CD4-positive, alpha-beta T cell treated with Interleukin-17A for 4 hours (primary cell): Measurements from ENCODE around the gene SNED1.
A peak's percentile ranks its signal among the peaks of the same experiment; 100 is the strongest.
"Not testable (repeated sequence)": the region's sequence is repeated elsewhere in the genome, so short reads cannot be mapped to it uniquely, and the experiment has no call there.

Experiments used
- DNase-seq: peaks from one replicate; pipeline ENCODE4 v3.0.0-alpha.2; 2020; ENCODE audit warnings: mixed read lengths

The SNED1 gene

DNA sequence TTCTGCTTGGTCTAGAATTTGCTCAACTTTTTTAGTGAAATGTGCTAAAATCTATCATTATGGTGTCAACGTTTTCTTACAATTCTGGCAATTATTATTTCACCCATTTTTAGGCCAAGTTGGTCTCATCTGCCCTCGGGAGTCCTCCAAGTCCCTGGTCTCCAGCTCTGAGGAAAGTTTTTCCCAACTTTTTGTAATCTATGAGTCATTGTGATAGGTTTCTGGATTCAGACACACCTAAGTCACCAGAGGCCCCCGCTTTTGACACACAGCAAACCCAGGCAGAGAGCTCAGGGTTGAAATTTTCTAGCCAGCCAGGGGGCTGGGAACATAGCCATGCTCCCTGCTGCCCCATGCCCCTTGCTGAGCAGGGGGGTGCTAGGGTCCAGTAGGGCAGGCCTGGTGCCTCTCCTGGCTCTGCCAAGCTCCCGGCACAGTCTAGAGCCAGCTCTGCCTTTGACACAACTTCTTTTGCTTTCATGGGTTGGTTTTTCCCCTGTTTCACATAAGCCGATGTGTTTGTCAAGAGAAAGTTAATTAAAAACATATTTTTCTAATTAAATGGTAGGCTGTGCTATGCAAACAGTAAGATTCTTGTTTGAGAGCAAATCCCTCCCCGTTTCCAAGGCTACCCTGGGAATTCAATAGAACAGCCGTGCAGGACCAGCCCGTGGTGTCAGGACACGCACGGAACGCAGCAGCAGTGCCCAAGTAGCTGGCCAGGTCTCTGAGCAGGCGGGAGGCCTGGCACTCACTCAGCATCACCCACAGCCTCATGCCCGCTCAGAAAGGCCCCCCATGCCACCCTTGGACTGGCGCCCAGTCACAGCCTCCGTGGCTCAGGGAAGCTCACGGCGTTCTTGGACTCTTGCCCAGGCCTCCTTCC lies 25.5 kb upstream of the SNED1 start:
- DNase-seq: no peak

DNA sequence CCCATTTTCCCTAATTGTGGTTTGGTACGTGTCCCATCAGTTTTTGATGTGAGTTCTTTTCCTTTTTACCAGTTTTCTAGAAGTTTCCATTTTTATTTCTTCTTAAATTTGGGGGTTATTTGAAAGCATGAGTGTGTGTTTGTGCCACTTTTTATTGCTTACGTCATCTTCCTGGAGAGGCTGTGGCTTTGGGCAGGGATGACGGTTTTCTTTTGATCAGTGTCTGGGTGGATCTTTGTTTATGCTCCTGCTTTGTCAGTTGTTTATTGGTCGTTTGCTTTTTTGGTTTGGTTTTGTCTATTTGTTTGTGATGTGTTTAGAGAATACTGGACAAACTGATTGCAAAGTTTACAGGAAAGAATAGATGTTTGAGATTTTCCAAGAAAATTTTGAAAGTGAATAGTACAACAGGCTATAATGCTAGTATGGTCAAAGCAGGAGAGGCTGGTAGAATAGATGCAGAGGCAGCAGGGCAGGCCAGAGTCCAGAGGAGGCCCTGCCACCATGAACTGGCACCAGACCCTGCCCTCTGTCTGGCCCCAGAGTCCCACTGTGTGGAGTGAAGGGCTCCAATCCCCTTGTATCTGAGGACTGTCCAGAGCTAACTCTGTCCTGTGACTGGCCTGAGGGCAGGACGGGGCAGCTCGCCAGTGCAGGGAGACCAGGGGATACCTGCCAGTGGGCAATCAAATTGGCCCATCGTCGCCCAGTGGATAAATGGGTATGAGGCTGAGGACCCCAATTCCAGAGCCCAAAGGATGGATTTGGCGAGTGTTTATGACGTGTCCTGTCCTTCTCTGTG lies 23.4 kb upstream of the SNED1 start:
- peak; percentile 22 for DNase-seq

DNA sequence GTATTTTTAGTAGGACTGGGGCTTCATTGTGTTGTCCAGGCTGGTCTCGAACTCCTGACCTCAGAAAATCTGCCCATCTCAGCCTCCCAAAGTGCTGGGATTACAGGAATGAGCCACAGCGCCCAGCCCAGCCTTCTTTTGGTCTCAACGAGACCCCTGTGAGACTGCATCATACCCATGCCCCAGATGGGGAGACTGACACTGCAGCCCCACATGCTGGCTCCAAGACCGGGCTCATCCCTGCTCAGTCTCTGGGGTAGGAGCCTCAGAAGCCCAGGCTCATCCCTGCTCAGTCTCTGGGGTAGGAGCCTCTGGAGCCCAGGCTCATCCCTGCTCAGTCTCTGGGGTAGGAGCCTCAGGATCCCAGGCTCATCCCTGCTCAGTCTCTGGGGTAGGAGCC lies 22.5 kb upstream of the SNED1 start:
- DNase-seq: not testable (repeated sequence)

DNA sequence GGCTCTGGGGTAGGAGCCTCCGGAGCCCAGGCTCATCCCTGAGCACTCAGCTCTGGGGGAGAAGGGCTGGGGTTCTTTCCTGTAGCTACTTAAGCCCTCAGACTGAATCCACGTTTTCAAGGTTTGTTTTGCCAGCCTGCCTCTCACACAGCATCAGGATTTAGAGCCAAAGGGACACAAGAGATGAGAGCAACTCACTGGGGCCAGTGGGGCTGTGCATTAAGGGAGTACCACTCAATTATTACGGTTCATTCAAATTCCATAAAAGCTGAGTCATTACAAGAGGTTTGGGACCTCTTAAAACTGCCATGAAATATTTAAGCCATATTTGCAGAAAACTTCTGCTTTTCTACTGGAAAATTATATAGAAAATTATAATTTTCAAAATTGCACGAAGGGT lies 17.1 kb upstream of the SNED1 start:
- DNase-seq: no peak

DNA sequence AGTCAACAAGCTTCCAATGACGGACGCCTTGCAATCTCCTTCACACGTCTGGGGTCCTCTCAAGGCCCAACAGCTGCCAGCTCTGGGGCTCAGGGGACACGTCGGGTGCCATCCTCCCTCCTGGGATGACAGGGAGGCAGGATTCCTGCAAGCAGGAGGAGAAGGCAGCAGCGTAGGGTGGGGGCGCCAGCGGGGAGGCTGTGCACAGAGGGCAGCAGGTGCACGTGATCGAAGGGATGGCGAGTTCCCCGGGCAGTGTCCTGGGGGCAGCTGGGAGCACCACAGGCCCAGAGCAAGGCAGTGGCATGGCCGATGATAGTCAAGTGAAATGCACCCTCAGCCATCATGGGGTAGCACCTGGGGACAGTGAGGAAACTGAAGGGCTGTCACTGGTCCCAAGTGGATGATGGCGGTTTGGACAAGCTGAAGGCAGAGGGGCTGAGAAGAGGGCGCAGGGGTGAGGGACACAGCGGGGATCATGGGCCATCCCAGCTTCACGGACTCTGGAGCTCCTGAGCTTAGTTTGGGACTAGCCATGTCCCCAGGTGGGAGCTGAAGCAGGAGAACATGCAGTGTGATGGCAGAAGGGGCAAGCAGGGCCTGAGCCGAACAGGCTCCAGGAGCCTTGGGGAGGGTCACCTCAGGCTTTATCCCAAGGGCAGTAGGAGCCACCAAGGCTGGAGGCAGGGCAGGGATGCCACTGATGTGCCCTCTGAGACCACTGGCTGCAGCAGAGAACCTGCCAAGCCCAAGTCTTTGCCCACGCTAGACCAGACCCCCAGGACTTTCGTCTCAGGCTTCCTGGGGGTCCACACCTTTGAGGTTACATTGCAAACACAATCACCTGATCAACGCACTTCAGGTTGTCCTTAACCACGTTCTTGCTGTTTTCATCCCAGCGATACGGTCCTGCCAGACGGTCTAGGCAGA lies 16.3 kb upstream of the SNED1 start:
- no peak for DNase-seq

DNA sequence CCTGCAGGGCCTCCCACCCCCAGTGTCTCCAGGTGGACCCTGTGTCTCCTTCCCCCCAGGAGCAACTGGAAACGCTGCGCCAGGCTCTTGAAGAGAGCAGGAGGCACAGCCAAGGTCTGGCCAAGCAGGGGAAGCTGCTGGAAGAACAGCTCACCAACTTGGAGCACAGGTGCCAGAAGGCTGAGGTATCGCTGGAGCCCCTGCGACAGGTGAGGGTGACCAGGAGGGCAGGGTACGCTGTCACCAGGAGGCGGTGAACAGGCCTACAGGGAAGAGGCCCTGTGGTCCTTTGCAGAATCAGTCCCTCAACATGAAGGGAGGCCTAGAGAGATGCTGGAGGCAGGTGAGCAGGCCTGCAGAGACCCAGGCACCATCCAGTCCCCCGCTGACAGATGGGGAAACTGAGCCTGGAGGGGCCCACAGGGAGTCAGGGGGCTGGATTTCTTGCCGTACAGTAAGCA lies 15.6 kb upstream of the SNED1 start:
- no peak for DNase-seq

DNA sequence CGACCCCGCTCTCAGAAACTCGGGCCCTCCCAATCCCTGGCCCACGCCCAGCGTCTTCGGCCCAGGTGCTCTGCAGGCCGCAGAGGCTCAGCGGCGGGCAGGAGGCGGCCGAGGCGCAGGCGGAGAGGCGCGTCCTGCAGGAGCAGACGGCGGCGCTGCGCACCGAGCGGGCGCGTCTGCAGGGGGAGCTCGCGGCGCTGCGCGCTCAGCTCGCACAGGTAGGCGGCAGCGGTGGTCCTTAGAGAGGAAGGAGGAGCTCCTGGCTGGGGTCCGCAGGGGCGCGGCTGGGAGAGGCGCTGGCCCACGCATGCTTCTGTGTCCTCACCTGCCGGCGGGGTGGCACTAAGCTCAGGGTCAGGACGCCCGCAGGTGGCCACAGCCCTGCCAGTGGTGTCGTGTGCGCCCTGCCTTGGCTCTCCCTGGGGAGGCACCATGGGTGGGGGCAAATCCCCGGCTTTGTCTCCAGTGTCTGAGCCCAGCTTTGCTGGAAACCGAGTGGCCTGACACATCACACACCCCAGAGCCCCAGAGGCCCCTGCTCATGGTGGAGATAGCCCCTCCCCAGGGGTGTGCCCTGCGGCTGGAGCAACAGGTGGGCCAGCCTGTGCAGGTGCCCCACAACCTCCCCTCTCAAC lies 14.9 kb upstream of the SNED1 start:
- peak; percentile 50 for DNase-seq

DNA sequence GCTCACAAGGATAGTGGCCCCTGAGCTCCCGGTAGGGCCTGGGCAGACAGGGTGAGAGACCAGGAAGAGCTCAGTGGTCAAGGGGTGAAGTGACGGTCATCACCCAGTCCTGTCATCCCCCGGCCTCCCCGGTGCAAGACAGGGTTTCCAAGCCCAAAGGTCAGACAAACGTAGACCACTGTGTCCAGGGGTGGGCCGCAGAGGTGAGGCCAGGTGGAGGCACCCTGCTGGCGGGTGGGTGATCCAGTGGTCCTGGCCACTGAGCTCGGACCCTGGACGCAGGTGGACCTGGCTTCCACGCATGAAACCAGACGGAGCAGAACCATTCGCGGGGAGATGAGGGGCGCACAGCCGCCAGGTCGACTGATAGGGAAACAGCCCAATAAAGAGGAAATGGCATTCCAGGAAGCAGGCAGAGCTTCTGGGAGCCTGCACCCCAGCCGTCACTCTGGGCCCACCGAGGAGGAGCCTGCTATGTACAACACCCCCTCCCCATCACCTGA lies 14.4 kb upstream of the SNED1 start:
- DNase-seq: no peak

DNA sequence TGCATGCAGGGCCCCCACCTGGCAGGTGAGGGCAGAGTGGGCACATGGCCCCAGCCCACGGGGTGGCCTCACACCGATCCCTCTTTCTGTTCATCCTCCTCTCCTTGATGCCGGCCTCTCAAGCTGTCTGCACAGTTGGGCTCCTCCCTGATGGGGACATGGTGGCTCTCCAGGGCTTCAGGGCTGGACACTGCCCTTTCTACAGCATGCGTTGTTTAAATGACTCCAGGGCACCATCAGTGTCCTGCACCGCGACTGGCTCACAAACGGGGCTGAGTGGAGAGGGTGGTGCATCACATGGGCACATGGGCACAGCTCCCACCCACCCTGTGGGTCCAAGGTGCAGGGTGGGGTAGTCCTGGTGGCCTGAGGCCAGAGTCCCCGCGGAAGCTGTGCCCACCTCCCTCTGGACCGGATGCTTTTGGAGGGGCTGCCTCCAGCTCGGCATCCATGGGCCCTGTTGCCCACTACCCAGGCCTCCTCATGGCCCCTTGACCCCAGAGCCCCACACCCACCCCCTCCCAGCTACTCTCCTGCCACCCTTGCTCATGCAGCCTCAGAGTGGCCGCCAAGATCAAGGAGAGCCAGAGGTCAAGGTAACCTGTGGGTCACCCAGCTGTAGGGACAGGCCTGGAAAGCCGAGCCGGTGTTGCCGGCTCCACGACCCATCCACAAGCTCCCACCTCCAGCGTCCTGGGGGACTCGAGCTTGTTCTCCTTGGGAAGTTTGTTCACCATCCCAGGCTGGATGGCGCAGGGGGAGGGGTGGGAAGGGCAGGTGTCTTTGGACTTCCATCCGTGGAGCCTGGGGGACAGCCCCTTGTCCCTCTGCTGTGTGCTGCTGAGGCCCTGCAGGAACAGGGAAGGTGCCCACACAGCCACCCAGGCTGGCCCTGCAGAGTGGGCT lies 12.3 kb upstream of the SNED1 start:
- DNase-seq: no peak

DNA sequence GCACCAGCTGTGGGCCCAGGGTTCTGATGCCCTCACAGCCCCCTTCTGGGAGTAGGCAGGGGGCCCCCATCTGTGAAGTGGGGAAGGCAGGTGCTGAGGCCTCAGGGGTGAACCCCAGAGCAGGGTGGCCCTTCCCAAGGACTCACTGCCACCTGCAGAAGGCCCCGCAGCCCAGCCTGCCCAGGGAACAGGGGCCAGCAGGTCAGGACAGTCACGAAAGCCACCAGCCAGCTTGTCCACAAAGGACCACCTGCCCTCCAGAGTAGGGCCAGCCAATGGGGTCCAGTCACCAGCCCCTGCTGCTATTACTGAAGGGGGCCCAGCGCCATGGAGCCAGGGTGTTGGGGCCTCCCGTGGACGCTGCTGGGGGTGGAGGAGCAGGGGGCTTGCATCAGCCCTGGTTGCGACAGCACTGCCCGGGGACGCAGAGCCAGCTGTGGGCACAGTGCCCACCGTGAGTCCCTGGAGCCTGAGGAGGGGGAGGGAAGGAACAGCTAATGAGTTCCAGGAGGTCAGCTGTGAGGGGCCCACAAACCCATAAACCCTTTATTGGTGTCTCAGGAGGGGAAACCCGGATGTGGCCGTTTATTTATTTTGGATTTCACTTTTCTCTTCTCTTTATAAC lies 11.5 kb upstream of the SNED1 start:
- no peak for DNase-seq

DNA sequence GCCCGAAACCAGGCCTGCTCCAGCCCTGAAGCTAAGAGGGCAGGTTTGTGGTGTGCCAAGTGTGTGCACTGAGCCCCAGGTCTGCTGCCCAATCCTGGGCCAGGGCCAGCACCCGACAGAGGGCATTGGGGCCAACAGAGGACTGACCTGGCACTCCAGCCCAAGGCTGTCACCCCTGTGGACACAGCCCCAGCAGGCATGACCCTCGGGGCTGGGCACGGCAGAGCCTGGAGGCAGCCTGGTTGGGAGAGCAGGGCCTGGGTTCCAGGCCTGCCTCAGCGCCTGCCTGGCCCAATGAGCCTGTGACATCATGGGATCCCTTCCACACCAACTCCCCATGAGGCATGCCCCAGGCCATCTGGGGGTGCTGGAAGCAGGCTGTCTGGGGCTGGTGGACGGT lies 10.8 kb upstream of the SNED1 start:
- no peak for DNase-seq

DNA sequence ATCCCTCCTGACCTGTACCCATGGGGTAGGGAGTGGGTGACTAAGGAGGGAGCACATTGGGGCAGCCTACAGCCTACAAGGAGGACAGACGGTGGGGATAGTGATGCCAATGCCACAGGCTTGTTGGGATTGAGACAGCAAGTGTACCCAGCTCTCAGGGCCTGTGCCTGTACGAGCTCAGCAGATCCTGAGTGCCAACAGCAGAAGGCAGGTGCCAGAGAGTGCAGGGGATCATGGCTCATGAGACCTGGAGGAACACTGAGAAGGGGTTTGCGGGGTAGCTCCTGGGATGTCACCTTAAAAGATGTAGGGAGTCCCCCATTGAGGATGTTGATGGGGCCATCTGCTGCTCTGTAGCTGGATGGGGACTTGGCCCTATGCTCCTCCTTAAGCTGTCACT lies 10.3 kb upstream of the SNED1 start:
- no peak for DNase-seq

DNA sequence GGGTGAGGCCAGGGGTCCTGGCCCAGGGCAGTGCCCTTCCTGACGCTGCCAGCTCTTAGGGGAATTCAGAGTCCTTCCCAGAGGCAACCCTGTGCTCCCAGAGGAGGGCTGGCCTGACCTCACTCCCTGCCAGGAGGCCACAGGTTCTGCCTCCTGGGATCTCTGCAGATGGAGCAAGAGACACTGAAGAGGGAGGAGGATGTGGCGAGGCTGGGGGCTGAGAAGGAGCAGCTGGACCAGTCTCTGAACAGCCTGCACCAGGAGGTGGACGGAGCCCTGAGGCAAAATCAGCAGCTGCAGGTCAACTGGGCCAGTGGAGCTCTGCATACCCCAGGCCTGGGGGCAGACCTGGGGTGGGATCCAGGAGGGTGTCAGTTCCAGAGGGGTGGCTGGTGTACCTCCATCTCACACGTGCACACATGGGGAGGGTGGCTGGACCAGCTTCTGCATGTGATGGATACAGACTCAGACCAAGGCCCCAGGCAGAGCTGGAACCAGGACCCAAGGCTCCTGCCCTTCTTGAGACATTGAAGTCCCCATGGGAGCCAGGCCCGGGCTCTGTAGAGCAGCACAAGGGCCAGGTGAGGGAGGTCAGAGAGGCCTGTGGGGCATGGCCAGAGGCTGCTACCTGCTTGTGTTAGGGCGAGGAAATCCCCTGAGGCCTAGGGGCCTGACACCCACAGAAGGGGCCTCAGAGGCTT lies 9.7 kb upstream of the SNED1 start:
- DNase-seq: no peak

DNA sequence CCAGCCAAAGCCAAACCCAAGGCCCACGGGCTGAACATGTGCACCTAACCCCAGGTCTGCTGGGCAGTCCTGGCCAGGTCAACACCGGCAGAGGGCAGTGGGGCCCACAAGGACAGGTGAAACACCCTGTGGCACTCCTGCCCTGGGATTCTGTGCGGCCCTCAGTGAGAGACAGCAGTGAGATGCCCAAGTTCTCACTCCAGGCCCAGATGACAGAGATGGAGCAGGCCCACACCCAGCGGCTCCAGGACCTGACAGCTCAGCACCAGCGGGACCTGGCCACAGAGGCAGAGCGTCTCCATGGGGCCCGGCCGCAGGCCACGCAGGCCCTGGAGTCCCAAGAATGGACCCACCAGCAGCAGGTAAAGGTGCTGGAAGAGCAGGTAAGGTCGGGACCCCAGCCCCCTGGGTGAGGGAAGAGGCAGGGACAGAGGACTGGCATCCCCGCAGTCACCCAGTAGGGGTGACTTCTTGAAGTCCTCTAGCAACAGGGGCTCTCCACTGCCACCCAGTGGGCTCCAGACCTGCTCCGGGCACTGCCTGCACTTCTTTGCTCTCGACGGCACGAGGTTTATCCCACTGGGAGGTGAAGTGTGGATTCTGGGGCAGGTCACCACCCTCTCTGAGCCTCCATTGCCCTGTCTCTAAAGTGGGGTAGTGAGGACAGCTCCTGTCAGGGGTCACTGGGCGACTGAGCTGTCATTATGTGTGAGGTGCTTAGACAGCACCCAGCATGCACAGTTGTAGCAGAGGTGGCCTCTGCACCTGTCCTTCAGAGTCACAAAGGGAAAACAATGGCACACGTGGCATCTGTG lies 8.8 kb upstream of the SNED1 start:
- no peak for DNase-seq

DNA sequence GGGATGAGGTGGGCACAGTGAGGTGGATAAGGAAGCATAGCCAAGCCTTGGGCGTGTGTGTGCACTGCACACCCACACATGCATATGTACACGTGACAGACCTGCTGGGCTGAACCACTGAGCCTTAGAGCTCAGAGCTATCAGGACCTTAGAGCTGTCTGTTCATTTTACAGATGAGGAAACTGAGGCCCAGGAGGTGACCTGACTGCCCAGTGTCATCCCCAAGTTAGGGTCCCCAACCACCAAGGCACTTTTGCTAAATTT lies 8.2 kb upstream of the SNED1 start:
- DNase-seq: no peak

DNA sequence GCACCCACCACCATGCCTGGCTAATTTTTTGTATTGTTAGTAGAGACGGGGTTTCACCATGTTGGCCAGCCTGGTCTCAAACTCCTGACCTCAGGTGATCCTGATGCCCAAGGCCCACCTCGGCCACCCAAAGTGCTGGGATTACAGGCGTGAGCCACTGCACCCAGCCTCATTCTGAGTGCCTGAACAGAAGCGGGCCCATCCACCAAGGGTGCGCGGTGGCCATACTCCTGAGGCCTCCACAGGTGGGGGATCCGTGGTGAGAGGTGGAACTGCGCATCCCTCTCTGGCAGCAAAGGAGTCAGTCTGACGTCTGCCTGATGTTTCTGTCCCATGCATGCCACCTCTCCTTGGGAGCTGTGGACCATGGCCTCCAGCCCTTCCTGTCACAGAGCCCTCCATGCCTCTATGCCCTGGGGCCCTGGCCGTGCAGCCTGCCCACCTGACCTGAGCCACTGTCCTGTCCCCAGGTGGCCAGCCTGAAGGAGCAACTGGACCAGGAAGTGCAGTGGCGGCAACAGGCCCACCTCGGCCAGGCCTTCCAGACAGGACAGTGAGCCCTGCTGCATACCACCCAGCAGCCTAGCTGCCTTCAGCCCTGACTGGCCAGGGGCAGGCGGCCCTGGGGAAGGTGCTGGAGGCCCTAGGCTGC lies 7.6 kb upstream of the SNED1 start:
- DNase-seq: no peak

DNA sequence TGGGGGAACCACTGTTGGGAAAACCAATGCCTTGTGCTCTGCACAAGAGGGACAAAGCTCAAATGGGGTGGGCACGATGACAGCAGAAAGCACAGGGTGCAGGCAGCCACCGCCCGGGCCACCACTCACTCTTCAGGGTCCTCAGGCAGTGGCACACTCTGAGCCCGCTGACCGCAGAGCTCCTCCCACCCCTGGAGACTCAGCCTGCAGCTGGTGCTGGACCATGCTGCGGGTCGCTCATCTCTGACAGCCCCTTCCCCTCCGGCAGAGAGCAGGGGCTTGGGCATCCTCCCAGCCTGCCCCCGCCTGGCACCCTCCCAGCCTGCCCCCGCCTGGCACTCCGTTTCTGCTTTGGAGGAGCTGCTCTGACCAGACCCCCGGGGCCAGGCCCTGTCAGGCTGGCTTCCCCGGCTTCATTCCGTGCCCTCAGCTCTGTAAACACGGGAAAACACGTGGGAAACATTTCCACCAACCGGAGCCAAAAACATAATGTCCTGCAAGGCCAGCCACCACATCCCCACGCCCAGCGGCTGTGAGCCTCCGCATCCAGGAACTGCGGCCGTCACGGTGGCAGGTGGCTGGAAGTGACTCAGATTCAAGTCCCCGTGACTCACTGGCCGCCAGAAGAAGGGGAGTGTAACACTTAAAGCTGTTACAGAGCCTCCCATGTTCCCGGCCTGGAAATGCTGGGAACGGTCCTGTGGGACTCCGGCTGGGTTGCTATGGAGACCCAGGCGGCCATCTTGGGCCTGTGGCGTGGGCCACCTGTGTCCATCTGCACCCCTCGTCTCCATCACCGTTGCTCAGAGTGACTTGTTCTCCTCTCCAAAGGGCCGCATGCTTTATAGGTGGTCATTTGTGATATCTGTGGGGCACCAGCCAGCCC lies 6.8 kb upstream of the SNED1 start:
- no peak for DNase-seq
